ENCODE data around the gene CLCNKA.
"Not testable (repeated sequence)": the region's sequence is repeated elsewhere in the genome, so short reads cannot be mapped to it uniquely, and the experiment has no call there.

The CLCNKA gene

DNA sequence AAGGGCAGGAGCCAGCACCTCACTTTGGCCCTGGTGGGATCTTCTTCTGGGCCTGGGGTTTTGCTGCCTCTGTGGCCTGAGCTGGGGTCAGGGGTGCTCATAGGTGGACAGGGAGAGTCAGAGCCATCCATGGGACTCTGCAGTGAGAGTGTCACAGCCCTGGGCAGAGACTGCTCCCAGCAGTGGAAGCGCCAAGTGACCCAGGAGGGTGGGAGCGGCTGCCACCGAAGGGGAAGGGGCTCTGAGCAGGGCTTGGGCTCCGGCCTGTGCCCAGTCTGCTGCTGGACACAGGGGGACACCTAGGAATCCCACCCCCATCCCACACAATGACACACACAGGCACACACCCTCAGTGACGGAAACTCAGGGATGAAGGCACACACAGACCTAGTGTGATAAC, 22.1 kb downstream of the CLCNKA start:
- DNase-seq = no peak

DNA sequence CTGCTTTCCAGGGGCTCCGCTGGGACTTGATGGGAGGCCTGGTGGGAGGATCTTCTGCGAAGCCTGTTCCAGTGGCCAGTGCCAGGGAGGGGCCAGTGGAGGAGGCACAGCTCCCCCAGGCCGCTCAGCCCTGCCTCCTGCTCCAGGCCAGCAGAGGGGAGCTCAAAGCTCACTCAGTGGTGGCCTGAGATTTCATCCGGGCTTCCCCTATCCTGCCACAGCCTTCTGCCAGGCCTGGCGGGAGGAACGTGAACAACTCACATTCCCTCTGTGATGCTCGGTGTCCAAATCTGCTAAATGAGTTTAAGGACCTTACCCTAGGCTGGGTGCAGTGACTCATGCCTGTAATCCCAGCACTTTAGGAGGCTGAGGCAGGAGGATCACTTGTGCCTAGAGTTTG, 25.0 kb downstream of the CLCNKA start:
- no peak for DNase-seq

DNA sequence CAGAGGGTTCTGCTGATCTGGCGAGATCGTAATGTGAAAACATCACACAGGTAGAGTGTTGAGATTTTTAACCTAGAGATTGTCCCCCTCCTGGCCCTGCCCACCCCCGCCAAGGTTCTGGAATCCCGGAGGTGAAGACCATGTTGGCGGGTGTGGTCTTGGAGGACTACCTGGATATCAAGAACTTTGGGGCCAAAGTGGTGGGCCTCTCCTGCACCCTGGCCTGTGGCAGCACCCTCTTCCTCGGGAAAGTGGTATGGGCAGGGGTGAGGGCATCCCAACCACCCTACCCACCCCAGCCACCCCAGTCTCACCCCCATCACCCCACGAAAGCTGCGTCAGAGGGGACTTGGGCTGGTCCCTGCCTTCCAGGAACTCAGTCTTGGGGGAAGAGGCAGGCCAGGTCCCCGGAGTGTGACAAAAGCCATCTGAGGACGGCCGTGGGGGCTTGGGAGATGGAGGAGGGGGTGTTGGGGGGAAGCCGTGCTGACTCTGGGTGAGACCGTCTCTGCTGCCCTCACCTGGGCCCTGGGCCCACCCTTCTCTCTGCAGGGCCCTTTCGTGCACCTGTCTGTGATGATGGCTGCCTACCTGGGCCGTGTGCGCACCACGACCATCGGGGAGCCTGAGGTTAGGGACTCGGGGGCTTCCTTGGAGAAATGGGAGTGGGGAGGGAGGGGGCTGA, 26.1 kb downstream of the CLCNKA start:
- no peak for DNase-seq

DNA sequence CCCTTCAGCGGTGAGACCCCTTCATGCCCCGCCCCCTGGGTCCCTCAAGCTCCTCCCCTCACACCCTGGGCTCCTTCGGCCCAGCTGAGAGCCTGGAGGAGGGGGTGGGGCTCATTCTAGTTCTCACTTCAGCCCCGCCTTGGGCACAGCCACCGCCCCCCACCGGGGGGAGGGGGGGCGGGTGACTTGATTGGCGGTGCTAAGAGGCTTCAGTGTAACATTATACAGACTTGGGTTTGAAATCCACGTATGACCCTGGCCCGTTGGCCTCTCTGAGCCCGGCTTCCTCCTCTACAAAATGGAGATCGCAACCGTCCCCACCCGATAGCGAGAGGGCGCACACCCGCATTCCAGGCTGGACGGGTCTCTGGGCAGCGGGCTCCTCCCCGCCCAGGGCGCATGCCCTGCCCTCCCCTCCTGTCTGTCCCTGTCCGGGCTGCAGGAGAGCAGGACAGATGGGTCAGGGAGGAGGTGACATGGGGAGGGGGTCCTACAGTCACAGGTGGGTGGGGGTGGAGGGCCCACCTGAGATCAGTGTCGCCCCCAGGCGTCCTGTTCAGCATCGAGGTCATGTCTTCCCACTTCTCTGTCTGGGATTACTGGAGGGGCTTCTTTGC, 26.8 kb downstream of the CLCNKA start:
- no peak for DNase-seq

DNA sequence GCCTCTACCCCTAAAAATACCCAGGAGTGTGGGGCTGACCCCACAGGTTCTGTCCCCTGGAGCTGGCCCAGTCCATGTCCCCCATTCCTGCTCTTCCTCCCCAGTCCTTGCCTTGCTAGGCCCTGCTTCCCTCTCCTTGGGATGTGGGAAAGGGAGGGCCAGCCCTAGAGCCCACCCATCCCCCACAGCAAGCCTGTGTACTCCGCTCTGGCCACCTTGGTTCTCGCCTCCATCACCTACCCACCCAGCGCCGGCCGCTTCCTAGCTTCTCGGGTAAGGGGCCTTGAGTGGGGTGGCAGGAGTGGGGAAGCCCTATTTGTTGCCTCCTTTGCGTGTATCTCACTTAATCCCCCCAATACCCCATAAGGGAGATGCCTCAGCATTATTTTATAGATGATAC, 28.5 kb downstream of the CLCNKA start:
- no peak for DNase-seq

DNA sequence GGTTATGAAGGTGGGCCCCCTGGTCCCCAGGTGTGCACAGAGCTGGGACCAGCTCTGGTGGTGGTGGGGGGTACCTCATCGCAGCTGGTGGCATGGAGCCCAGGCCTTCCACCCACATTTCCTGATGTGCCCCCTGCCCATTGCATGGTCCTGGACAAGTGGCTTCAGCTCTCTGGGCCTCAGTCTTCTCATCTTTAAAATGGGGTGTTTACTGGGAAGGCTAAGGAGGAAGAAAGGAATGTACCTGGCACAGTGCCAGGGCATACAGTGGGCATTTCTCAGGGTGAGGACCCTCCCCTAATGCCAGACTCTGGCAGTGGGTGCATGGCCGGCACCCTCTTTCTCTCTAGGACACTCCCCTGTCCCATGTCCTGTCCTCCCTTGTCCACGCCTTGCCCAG, 29.2 kb downstream of the CLCNKA start:
- no peak for DNase-seq

DNA sequence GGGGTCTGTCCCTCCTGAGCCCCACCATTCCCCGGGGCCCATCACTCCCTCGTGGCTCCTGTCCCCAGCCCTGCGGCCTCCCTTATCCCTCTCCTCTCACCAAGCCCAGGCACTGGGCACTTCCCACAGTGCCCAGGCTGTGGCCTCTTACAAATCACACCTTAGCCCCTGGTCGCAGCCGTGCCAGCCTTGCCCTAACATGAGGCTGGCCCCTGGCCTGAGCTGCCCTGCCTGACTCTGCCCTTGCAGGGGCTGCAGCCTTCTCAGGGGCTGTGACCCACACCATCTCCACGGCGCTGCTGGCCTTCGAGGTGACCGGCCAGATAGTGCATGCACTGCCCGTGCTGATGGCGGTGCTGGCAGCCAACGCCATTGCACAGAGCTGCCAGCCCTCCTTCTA, 30.1 kb downstream of the CLCNKA start:
- not testable (repeated sequence) for DNase-seq

DNA sequence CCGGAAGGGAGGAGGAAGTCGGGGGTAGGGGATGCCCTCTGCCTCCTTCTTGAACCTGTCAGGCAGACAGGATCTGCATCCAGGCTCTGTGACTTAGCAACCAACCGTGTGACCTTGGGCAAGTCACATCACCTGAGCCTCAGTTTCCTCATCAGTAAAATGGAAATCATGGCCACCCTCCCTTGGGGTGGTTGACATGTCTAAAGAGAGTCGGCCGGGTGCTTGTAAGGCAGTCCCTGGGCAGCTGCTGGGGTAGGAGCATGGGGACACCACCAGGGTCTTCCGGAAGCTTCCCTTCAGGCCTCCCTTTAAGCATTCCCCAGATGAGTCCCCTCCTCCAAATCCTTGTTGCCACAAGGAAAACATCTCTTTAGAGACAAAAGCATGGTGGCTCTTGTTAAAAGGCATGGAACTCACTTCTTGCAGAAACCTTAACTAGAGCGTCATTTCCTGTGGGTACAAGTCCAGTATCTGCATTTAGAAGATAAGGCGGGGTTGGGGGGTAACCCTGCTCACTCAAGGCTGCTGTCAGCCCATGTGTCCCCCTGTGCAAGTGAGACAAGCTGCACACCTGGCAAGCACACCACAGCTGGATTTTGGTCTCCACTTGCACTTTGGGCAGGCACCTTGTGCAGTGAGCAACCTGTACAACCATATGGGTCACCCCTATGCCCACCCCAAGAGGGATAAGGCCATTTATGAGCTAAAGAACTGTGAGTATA, 32.1 kb downstream of the CLCNKA start:
- DNase-seq = no peak

DNA sequence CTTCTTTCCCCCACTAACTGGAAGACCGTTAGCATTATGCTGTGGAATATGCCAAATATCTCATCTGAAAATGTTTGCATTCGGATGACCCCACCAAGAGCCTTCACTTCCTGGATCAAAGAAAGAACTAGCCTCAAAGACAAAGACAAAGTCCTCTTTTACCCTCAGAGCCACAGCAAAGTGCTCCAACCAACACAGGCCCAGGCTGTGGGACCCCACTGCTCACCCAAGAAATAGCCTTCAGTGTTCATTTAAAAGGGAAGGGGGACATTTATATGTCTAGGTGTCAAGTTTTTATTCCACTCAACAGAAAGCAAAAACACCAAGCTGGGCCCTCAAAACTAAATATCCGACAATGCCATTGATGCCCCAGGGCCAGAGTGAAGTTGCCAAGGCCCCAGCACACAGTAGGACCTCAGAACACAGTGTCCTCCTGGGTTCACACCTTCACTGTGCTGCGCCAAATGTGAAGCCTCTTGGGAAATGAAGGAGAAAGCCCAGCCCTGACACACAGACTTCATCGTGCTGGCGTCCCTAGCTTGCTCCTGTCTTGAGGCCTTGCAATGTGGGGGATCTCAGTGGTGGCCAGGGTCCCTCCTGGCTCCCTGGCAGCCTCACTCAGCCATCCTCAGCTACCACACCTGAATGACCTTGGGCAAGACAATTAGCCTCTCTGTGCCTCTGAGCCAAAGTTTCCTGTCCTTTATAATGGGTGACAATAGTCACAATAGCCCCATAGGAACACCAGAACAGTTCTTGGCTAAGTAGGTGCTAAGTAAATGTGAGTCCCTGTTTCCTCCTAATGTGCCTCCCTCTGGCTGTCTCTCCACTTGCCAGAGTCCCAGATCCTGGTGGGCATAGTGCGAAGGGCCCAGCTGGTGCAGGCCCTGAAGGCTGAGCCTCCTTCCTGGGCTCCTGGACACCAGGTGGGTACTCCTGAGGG, 33.0 kb downstream of the CLCNKA start:
- DNase-seq = no peak

DNA sequence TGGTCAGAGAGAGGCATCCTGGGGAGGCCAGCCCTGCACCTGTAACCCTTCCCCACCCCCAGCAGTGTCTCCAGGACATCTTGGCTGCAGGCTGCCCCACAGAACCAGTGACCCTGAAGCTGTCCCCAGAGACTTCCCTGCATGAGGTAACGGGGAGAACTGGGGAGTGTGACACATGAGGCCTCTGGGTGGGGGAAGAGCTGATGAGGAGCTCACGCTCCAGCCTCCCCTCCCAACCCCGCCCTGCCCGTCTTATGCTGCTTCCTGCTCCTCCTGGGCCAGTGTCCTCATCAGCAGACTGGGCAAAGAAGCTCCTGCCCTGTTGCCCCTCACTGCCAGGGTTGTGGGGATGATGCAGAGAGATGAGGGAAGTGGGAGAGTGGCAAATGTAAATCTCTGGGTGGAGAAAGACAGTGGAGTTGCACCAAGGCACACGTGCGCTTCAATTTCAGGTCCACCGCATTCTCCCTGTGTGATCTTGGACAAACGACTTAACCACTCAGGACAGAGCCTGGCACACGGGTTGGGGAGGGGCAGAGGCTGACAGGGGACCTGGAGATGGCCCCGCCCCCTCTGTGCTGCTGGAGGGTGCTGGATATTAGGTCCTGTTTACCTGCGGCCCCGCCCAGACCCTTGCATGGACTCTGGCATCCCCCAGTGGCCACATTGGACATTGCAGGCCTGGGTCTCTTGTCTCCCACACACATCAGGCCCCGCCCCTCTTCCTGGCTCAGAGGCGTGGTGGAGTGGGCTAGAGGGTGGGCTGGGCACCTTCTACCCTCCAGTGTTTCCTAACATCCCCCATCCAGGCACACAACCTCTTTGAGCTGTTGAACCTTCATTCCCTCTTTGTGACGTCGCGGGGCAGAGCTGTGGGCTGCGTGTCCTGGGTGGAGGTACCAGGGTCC, 34.0 kb downstream of the CLCNKA start:
- peak; percentile 77 for DNase-seq

DNA sequence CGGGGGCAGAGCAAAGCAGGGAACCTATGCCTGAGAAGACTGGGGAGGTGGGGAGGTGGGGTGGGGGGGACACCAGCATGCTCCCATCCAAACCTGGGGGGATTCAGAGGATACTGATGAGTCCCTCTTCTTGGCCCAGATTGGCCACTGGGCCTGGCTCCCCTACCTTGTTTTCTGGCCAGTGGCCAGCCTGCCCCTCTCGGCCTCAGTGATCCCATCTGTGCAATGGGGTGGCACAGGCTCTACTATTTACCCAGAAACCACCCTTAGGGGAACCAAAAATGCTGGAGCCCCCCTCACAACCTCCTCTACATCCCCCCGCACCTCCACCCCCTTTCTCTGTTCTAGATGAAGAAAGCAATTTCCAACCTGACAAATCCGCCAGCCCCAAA, 34.7 kb downstream of the CLCNKA start:
- not testable (repeated sequence) for DNase-seq

DNA sequence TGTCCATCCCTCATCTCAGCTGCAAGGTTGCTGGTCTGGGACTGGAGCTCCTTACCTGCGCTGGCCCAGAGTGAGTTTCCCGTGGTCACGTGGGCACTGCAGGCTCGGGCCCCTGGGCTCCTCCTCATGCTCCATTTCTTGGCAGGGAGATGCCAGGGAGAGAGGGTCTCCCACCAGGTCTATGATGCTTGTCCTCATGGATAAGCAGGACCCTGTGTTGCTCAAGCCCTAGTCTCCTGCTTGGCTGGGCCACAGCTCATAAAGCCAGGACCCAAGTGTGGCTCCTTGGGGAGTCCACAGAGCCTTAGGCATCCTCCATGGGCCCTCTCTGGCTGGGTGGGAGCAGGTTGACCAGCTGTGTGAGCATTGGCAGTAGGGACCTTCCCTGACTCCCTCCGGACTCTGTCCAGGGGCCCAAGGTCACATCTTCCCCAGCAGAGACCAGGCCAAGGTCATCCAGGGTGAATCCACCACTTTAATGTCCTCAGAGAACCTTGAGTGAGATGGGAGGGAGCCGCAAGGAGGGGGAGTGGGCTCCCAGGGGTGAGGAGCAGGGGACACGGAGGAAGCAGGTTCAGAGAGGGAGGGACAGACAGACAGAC, 35.6 kb downstream of the CLCNKA start:
- not testable (repeated sequence) for DNase-seq

DNA sequence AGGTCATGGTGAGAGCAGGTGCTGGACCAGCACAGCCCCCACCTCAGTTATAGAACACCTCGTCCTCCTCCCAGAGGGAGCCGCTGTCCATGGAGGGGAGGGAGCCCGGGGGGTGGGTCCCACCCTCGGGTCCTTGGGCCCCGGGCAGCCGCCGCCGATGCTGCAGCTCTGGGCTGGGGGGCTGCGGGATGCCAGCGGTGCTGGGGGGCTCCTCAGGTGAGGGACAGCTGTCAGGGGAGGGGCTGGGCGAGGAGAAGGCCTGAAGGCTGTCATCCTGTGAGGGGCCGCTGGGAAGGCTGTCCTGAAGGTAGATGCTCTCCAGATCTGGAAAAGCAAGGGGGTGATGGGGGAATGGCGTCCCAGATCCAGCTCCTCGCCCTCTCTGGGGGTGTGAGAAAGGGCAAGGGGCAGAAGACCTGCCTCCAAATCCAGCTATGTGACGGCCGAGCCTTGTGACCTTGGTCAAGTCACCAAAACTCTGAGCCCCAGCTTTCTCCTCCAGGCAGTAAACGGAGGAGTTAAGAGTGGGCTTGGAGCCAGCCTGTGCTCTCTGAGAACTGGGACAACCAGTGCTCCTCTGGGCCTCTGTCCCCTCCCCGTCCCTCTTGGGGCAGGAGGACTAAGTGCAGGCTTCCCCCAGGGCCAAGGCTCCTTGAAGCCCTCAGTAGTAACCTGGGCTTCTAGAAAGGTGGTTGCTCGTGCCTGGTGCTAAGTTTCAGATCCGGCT, 36.7 kb downstream of the CLCNKA start:
- not testable (repeated sequence) for DNase-seq

DNA sequence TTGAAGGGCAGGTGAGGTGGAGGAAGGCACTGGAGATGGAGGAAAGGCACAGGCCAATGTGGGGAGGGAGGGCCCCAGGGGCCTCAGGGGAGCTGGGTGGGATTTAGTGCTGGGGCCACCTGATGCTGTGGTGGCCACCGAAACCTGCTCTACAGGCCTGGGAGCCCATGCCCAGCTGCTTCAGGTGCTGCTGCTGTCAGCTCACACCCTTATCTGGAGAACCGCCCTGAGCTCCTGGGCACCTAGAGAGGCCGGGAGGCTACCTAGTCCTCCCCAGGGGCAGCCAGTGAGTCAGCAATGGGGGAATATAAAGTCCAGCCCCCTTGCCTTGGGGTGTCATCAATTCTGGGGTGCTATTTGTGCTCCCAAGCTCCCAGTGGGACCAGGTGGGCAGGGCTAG, 39.4 kb downstream of the CLCNKA start:
- DNase-seq = no peak

DNA sequence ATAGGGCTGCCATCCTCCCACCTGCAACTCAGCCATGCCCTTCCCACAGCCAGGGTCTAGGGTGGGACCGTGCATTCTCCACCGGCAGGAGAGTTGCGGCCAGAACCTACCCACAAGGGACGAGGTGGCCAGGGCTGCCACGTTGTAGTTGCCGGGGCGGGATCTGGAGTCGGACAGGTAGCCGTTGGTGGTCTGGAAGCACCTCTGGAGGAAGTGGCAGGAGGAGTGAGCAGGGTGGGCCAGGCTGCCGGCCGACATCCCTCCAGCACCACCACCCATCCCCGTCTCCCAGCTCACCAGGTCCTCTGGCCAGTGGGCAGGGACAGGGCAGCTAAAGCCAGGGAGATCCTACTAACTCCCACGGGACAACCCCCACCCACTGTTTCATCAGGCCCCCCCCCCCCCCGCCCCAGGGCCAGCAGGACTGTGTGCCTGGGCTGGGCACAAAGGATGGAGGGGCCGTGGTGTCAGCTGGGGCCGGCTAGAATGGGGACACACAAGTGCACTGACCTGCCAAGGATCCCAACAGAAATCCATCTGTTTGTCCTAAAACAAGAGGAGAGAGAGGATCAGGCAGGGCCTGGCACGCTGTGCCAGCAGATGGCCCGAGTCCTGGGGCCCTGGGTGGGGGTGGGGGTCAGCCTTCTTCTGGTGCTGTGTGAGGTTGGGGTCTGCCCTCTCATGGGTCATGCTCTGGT, 40.3 kb downstream of the CLCNKA start:
- not testable (repeated sequence) for DNase-seq

DNA sequence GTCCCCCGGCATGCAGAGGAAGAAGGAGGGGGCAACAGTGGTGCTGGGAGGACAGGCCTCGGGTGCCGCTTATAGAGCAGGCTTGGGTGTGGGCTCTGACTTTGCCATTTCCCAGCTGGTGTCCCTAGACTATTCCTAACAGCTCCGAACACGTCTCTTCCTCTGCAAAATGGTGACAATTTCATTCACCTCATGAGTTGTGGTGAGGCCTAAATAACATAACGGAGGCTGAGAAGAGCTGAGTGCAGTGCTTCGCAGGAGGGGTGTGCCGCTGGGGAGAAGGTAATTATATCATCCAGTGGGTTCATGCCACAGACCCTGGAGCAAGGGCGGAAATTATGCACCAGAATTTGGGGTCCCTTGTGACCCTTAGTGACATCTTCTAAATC, 40.8 kb downstream of the CLCNKA start:
- not testable (repeated sequence) for DNase-seq

DNA sequence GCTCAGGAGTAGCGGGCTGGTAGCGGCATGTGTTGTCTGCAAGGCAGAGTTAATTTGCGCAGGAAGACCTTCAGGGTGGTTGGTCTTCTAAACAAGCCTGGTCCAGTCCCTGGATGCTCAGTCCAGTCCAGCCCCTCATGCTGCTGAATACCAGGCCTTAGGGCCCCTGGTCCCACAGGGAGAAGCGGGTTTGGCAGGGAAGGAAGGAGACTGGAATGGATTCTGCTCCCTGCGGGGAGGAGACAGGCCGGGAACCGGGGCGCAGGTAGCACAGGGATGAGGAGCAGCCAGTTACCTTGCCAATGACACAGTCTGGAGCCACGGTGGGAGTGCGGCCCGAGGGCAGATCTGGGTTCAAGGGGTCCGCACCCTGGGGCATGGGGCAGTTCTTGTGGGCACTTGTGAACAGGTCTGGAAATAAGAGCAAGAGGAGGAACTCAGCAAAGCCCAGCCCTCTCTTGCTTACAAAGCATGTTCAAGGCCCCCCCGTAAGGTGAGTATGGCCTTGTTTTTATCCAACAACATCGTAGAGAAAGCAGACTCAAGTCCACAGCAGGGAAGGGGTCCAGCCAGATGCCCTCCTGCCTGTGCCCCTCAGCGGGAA, 41.5 kb downstream of the CLCNKA start:
- DNase-seq = no peak

DNA sequence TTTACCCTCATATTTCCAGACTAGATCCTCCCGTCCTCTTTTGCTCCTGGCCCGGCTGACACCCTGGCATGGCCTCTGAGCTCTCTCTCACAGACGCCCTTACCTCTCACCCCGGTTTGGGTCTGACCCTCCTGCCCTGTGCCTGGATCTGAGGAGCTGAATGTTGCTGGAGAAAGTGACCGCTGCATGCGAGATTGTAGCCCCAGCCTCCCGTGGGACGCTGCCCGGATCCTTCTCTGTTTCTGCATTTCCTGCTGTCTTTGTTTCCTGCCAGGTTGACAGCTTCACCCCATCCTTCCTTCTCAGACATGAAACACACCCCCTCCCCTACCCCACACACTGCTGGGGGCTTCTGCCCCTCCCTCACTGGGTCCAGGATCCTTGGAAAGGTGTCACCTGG, 42.1 kb downstream of the CLCNKA start:
- DNase-seq = no peak

DNA sequence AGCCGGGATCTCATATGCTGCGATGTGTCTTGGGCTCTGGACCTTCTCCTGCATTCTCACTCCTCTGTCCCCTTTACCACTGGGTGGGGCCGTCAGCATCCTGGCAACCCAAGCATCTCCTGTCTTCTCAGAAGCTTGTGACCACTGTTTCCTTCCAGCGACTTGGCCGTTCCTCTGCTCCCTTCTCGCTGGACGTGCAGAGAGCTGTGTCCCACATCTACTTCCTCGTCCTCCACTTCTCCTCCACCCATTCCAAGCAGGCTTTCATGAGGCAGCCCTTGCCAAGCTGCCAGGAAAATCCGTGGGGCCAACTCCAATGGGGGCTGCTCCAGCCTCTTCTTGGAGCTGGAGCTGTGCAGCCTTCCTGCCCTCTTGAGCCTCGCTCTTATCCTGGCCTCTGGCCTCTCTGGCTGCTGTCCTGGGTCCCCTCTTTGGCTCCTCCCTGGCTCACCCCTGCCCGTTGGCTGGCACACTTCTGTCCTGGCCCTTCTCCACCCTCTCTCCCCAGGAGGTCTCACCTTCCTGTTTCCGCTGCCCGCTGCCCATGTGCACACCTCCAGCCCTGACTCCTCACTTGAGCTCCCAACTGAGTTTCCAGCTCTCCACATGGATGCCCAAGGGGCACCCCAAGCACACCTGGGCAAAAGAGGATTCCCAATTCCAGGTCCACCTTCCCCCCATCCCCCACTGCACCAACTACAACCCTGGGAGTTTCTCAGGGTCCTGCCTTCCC, 42.9 kb downstream of the CLCNKA start:
- DNase-seq = no peak

Data from central memory CD4-positive, alpha-beta T cell (primary cell).